GM12878 (cell line): ENCODE measurements around the gene NKD1.

Source experiments
- CEBPB ChIP-seq, 2 experiments: fragments of 150-350 bp in 1 of 2; IDR thresholded peaks; 2 replicates each; pipeline ENCODE4 v1.6.1; 2012 to 2014; ENCODE audit warnings: low read depth in 2 of 2, low read length in 2 of 2, borderline replicate concordance in 1 of 2, inconsistent platforms in 1 of 2
- CHD2 ChIP-seq: IDR thresholded peaks from 2 replicates; pipeline ENCODE4 v1.6.1; 2011; ENCODE audit warnings: low read depth, low read length, improper control_type of control experiment, borderline replicate concordance
- CTCF ChIP-seq, 3 experiments: IDR thresholded peaks in 2 of 3; conservative IDR thresholded peaks in 1 of 3; 2 replicates each; pipeline ENCODE4 v1.5.1; 2011; ENCODE audit warnings: low read depth in 3 of 3, low read length in 3 of 3, mild to moderate bottlenecking in 3 of 3, control low read depth in 2 of 3, moderate library complexity in 2 of 3, inconsistent platforms in 1 of 3, mixed read lengths in 1 of 3; ENCODE audit not compliant: control insufficient read depth in 2 of 3, insufficient read depth in 1 of 3; ENCODE audit errors: extremely low read depth in 1 of 3
- EZH2 ChIP-seq: IDR thresholded peaks from 2 replicates; pipeline ENCODE4 v1.6.1; 2012; ENCODE audit warnings: low read depth, mild to moderate bottlenecking, control low read depth, inconsistent platforms, low read length, borderline replicate concordance; ENCODE audit not compliant: control insufficient read depth
- MAX ChIP-seq: IDR thresholded peaks from 2 replicates; pipeline ENCODE4 v1.6.1; 2012; ENCODE audit warnings: low read depth, low read length, improper control_type of control experiment
- MTA3 ChIP-seq: IDR thresholded peaks from 2 replicates; pipeline ENCODE4 v1.6.1; 2012; ENCODE audit warnings: low read length, inconsistent platforms, borderline replicate concordance
- NFYA ChIP-seq: IDR thresholded peaks from 2 replicates; pipeline ENCODE4 v1.6.1; 2011; ENCODE audit warnings: low read depth, mild to moderate bottlenecking, low read length, improper control_type of control experiment, borderline replicate concordance
- NKRF ChIP-seq: fragments of 450-650 bp; conservative IDR thresholded peaks from 2 replicates; pipeline ENCODE4 v1.6.1; 2017; ENCODE audit warnings: mild to moderate bottlenecking, moderate library complexity
- POLR2A ChIP-seq: IDR thresholded peaks from 2 replicates; pipeline ENCODE4 v1.6.1; 2011; ENCODE audit warnings: low read depth, mild to moderate bottlenecking, low read length
- RFX5 ChIP-seq: IDR thresholded peaks from 2 replicates; pipeline ENCODE4 v1.6.1; 2011; ENCODE audit warnings: low read depth, low read length, improper control_type of control experiment
- SPI1 ChIP-seq: IDR thresholded peaks from 2 replicates; pipeline ENCODE4 v1.6.1; 2011; ENCODE audit warnings: low read depth, mild to moderate bottlenecking, low read length, moderate library complexity, borderline replicate concordance; ENCODE audit not compliant: insufficient read depth
- ZBED1 ChIP-seq: IDR thresholded peaks from 2 replicates; pipeline ENCODE4 v1.6.1; 2016; ENCODE audit warnings: borderline replicate concordance
- ZNF274 ChIP-seq: IDR thresholded peaks from one replicate; pipeline ENCODE4 v1.8.0; 2011; ENCODE audit not compliant: insufficient read length, insufficient read depth
- ZNF687 ChIP-seq: fragments of 450-650 bp; IDR thresholded peaks from 2 replicates; pipeline ENCODE4 v1.6.1; 2017; ENCODE audit warnings: mild to moderate bottlenecking, moderate library complexity

- TF ChIP-seq ZBED1 (no peak), CTCF (IDR thresholded peaks at IDR 0.05 in 2 of 3, conservative IDR thresholded peaks at IDR 0.05 in 1 of 3; ENCODE audit: control insufficient read depth in 2 of 3, extremely low read depth in 1 of 3, insufficient read depth in 1 of 3, low read depth in 3 of 3, low read length in 3 of 3) (no peak), ZNF687 (no peak), MTA3 (no peak), CHD2 (no peak), POLR2A (no peak), MAX (no peak), NKRF (no peak), CEBPB (IDR thresholded peaks at IDR 0.05; ENCODE audit: borderline replicate concordance in 1 of 2, low read depth in 2 of 2, low read length in 2 of 2) (no peak), NFYA (no peak), ZNF274 (no peak), EZH2 (no peak), RFX5 (no peak), SPI1 (no peak)
Measured at GRCh38 chr16:50591800-50592771, 43.9 kb downstream of the NKD1 start.
